Lung (tissue), 12 donors: ENCODE results near the gene MSL3. TPM values are rescaled to one million over a fixed set of nuclear protein-coding genes. Genes with fewer than 3 reads are reported as not detected.

Experiments
- ATAC-seq: fragments of 200-7000 bp; cut with Tn5 transposase; one replicate; pipeline ENCODE4 v1.9.1; 2020; ENCODE audit warnings: moderate number of reproducible peaks; ENCODE audit not compliant: insufficient read depth, low FRiP score
- DNase-seq, 3 donors: peaks; one replicate each; pipeline ENCODE4 v3.0.0-alpha.2; 2013 to 2017
- H3K27ac ChIP-seq, 2 donors: one replicate each; pipeline ENCODE4 v1.5.1; 2013; ENCODE audit warnings: mild to moderate bottlenecking in 2 of 2, moderate library complexity in 2 of 2, control low read depth in 1 of 2, inconsistent platforms in 1 of 2, low read depth in 1 of 2, low read length in 1 of 2
- H3K27me3 ChIP-seq, 3 donors: one replicate each; pipeline ENCODE4 v1.5.1; 2013; ENCODE audit warnings: low read length in 2 of 3; ENCODE audit not compliant: control insufficient read depth in 3 of 3, insufficient read depth in 3 of 3
- H3K36me3 ChIP-seq, 4 donors: one replicate each; pipeline ENCODE4 v1.5.1; 2013; ENCODE audit warnings: low read length in 4 of 4, mild to moderate bottlenecking in 1 of 4, moderate library complexity in 1 of 4; ENCODE audit not compliant: control insufficient read depth in 4 of 4, insufficient read depth in 4 of 4
- H3K4me1 ChIP-seq, 5 donors: one replicate each; pipeline ENCODE4 v1.5.1; 2013; ENCODE audit warnings: low read length in 5 of 5, mild to moderate bottlenecking in 2 of 5, moderate library complexity in 1 of 5; ENCODE audit not compliant: control insufficient read depth in 5 of 5, insufficient read depth in 5 of 5
- H3K4me3 ChIP-seq: one replicate; pipeline ENCODE4 v1.5.1; 2013; ENCODE audit warnings: mild to moderate bottlenecking, control low read depth, moderate library complexity
- H3K9ac ChIP-seq, 2 donors: one replicate each; pipeline ENCODE4 v1.5.1; 2013; ENCODE audit warnings: low read length in 2 of 2, control low read depth in 1 of 2; ENCODE audit not compliant: insufficient read depth in 1 of 2
- H3K9me3 ChIP-seq, 4 donors: one replicate each; pipeline ENCODE4 v1.5.1; 2013; ENCODE audit warnings: low read length in 3 of 4, mild to moderate bottlenecking in 1 of 4, moderate library complexity in 1 of 4; ENCODE audit not compliant: control insufficient read depth in 4 of 4, insufficient read depth in 3 of 4
- CTCF ChIP-seq: IDR thresholded peaks from 2 replicates; pipeline ENCODE4 v1.5.1; 2012; ENCODE audit warnings: mild to moderate bottlenecking; ENCODE audit errors: control extremely low read depth, extremely low read depth
- WGBS, 2 donors: extraction: QIAGEN DNeasy Blood & Tissue Kit; methylation state at CpG; one replicate each; pipeline ENCODE4 v1.1.7; 2013; 5-methylcytosine and 5-hydroxymethylcytosine counted together
- polyA plus RNA-seq, 2 donors: library from polyadenylated mRNA; stranded (reverse); fragments of 200-250 nt; gene quantifications; one replicate each; pipeline ENCODE4 v1.2.1, GENCODE V29; 2013
- total RNA-seq, 2 donors: library from RNA; depleted of rRNA in 1 of 2; stranded (reverse); fragments of >200 nt in 1 of 2; gene quantifications; one replicate each; pipeline ENCODE4 v1.2.1, GENCODE V29; 2014 to 2021
- donor health status: control.
- donor health status: control.
- donor health status: Bipolar disorder and iron deficiency.
- donor health status: healthy.
- donor health status: DM: yes; HTN: yes; CAD: no.

Gene MSL3
- total and polyA plus RNA-seq, 4 donors: 28.2 to 39.7 (median 33.0) TPM

GRCh38 chrX:11792461-11793421 is 34.7 kb downstream of the MSL3 start:
- H3K27ac ChIP-seq: no peak overlapping the region
- H3K9me3 ChIP-seq: peaks cover 0 to 3% (median 0%) of the 10 kb centered on the region in 4 donors
- ATAC-seq (no peak), DNase-seq (peak in 1 of 3 donors; percentile 14)
- H3K4me1 ChIP-seq: no peaks in the 10 kb centered on the region
- H3K27me3 ChIP-seq: peaks cover 0 to 42% (median 30%) of the 10 kb centered on the region in 3 donors
- H3K9ac ChIP-seq: no peak overlapping the region
- WGBS, 2 donors: 25 to 33% methylated on average over 8 of the region's 8 CpGs
- H3K36me3 ChIP-seq: no peaks in the 10 kb centered on the region
- TF ChIP-seq CTCF: no peak
- H3K4me3 ChIP-seq: no peak overlapping the region

- no peak overlapping the region for H3K9ac ChIP-seq
- no peak for DNase-seq
- TF ChIP-seq CTCF: no peak
Measured at GRCh38 chrX:11793734-11794133, 35.7 kb downstream of the MSL3 start.

GRCh38 chrX:11813341-11813740 is 55.3 kb downstream of the MSL3 start:
- ATAC-seq (no peak), DNase-seq (no peak)
- Histone ChIP-seq H3K9ac (no peak overlapping the region), H3K4me1 (no peaks in the 10 kb centered on the region), H3K27ac (no peak overlapping the region), H3K36me3 (no peaks in the 10 kb centered on the region), H3K27me3 (peaks cover 4 to 30% (median 12%) of the 10 kb centered on the region in 3 donors), H3K4me3 (no peak overlapping the region), H3K9me3 (peaks cover 0 to 1% (median 0%) of the 10 kb centered on the region in 4 donors)
- WGBS, 2 donors: 55% methylated on average over 2 of the region's 2 CpGs
- no peak for TF ChIP-seq CTCF

More at GRCh38 chrX:11793734-11794133, 35.7 kb downstream of the MSL3 start:
- peaks cover 0 to 39% (median 30%) of the 10 kb centered on the region in 3 donors for H3K27me3 ChIP-seq
- no peak overlapping the region for H3K4me3 ChIP-seq
- ATAC-seq: no peak
- WGBS, 2 donors: 63 to 92% methylated on average over 6 of the region's 6 CpGs
- no peaks in the 10 kb centered on the region for H3K36me3 ChIP-seq
- H3K4me1 ChIP-seq: no peaks in the 10 kb centered on the region
- H3K9me3 ChIP-seq: peaks cover 0 to 3% (median 0%) of the 10 kb centered on the region in 4 donors
- H3K27ac ChIP-seq: no peak overlapping the region

Other genes with a start within 250 kb of the MSL3 start
- gene ARHGAP6, start 92.3 kb upstream of the MSL3 start, total RNA-seq: 10 to 100 TPM; 17.6 to 18.2 TPM
- 1 to 10 TPM; 6.0 to 7.0 TPM for gene ARHGAP6, start 92.3 kb upstream of the MSL3 start, polyA plus RNA-seq